ENCODE data around the gene PSMD13.

Gene PSMD13

GRCh38 chr11:235997-236773, 591 bp upstream of the PSMD13 start, which contains the start of gene SIRT3:
Gene SIRT3, minus strand, starts transcription at chr11:236342. Its CDS starts 14 bp downstream, at chr11:236328.
- peak; percentile 78 for TF ChIP-seq FOXP2 (optimal IDR thresholded peaks at IDR 0.05; ENCODE audit: borderline replicate concordance, extremely low read depth, extremely low read length, insufficient read depth)
- TF ChIP-seq SIN3A (IDR thresholded peaks at IDR 0.05; ENCODE audit: borderline replicate concordance, insufficient read depth, low read length): 0 out of 2 replicates have a peak, but pooled peaks have one; percentile 25
- peak; percentile 58; the same call in 1 of the 2 replicates for TF ChIP-seq POLR2AphosphoS5 (IDR thresholded peaks at IDR 0.05; ENCODE audit: low read depth, low read length)
- TF ChIP-seq REST (IDR thresholded peaks at IDR 0.05; ENCODE audit: insufficient read depth in 1 of 2, low read depth in 2 of 2, low read length in 2 of 2): peak in 1 of 2 experiments; percentile 50; a peak in 1 of 4 replicates
- peak; percentile 91; the same call in 1 of the 2 replicates for TF ChIP-seq TAF1 (IDR thresholded peaks at IDR 0.05; ENCODE audit: borderline replicate concordance, insufficient read depth, low read length)

- TF ChIP-seq POLR2AphosphoS5 (IDR thresholded peaks at IDR 0.05; ENCODE audit: low read depth, low read length) (no peak), REST (IDR thresholded peaks at IDR 0.05; ENCODE audit: insufficient read depth in 1 of 2, low read depth in 2 of 2, low read length in 2 of 2) (no peak), SIN3A (IDR thresholded peaks at IDR 0.05; ENCODE audit: borderline replicate concordance, insufficient read depth, low read length) (no peak), TAF1 (IDR thresholded peaks at IDR 0.05; ENCODE audit: borderline replicate concordance, insufficient read depth, low read length) (no peak), FOXP2 (optimal IDR thresholded peaks at IDR 0.05; ENCODE audit: borderline replicate concordance, extremely low read depth, extremely low read length, insufficient read depth) (no peak)
Observed at GRCh38 chr11:240315-240714, 3.5 kb downstream of the PSMD13 start.

- no peak for TF ChIP-seq FOXP2 (optimal IDR thresholded peaks at IDR 0.05; ENCODE audit: borderline replicate concordance, extremely low read depth, extremely low read length, insufficient read depth)
- TF ChIP-seq POLR2AphosphoS5 (IDR thresholded peaks at IDR 0.05; ENCODE audit: low read depth, low read length): no peak; the same call in 1 of the 2 replicates
- TF ChIP-seq TAF1 (IDR thresholded peaks at IDR 0.05; ENCODE audit: borderline replicate concordance, insufficient read depth, low read length): no peak
- no peak for TF ChIP-seq SIN3A (IDR thresholded peaks at IDR 0.05; ENCODE audit: borderline replicate concordance, insufficient read depth, low read length)
- TF ChIP-seq REST (IDR thresholded peaks at IDR 0.05; ENCODE audit: insufficient read depth in 1 of 2, low read depth in 2 of 2, low read length in 2 of 2): no peak
Observed at GRCh38 chr11:241634-242033, 4.9 kb downstream of the PSMD13 start.

GRCh38 chr11:244376-244775, 7.6 kb downstream of the PSMD13 start:
- TF ChIP-seq SIN3A (IDR thresholded peaks at IDR 0.05; ENCODE audit: borderline replicate concordance, insufficient read depth, low read length): no peak
- no peak for TF ChIP-seq TAF1 (IDR thresholded peaks at IDR 0.05; ENCODE audit: borderline replicate concordance, insufficient read depth, low read length)
- no peak for TF ChIP-seq REST (IDR thresholded peaks at IDR 0.05; ENCODE audit: insufficient read depth in 1 of 2, low read depth in 2 of 2, low read length in 2 of 2)
- no peak for TF ChIP-seq POLR2AphosphoS5 (IDR thresholded peaks at IDR 0.05; ENCODE audit: low read depth, low read length)
- TF ChIP-seq FOXP2 (optimal IDR thresholded peaks at IDR 0.05; ENCODE audit: borderline replicate concordance, extremely low read depth, extremely low read length, insufficient read depth): no peak
